K562 (cell line): ENCODE data around the gene TMEM120B. TPM values are rescaled to one million over a fixed set of nuclear protein-coding genes. Genes with fewer than 3 reads are reported as not detected.
A peak's percentile ranks its signal among the peaks of the same experiment; 100 is the strongest.

Source experiments
- ATF3 ChIP-seq, 2 experiments: fragments of 450-650 bp in 1 of 2; sonication (generic) in 1 of 2; formaldehyde crosslinking in 1 of 2; IDR thresholded peaks in 1 of 2; conservative IDR thresholded peaks in 1 of 2; 2 replicates each; pipeline versions ENCODE4 v1.6.1 to v1.8.1; 2016 to 2023; ENCODE audit warnings: mild to moderate bottlenecking in 2 of 2, moderate library complexity in 2 of 2, inconsistent platforms in 1 of 2, missing genetic modification reagents in 1 of 2
- BCL6 ChIP-seq: fragments of 250-450 bp; sonication (Bioruptor Pico); IDR thresholded peaks from 2 replicates; pipeline ENCODE4 v1.4.0; 2020
- CBX2 ChIP-seq: fragments of 200-600 bp; sonication (generic); IDR thresholded peaks from one replicate; pipeline ENCODE4 v1.6.1; 2012; ENCODE audit warnings: mild to moderate bottlenecking, low read length, inconsistent platforms; ENCODE audit not compliant: insufficient read depth, poor library complexity, severe bottlenecking
- ESRRB ChIP-seq: fragments of 250-450 bp; sonication (Bioruptor Pico); IDR thresholded peaks from 2 replicates; pipeline ENCODE4 v1.5.0; 2020; ENCODE audit warnings: mild to moderate bottlenecking, moderate library complexity, borderline replicate concordance
- HDAC2 ChIP-seq: fragments of 450-650 bp; IDR thresholded peaks from 2 replicates; pipeline ENCODE4 v1.6.1; 2016; ENCODE audit warnings: mild to moderate bottlenecking
- JUND ChIP-seq, 2 experiments: IDR thresholded peaks; 2 replicates in 1 of 2; 3 replicates in 1 of 2; pipeline ENCODE4 v1.6.1; 2011; ENCODE audit warnings: borderline replicate concordance in 2 of 2, low read depth in 2 of 2, low read length in 2 of 2, improper control_type of control experiment in 1 of 2, missing biosample characterization in 1 of 2, missing genetic modification characterization in 1 of 2, missing genetic modification reagents in 1 of 2
- MAX ChIP-seq: sonication (generic); formaldehyde crosslinking; IDR thresholded peaks from 2 replicates; pipeline ENCODE4 v1.9.0; 2022; ENCODE audit warnings: mild to moderate bottlenecking, missing genetic modification reagents
- MEF2D ChIP-seq: conservative IDR thresholded peaks from 2 replicates; pipeline ENCODE4 v1.6.1; 2016; ENCODE audit warnings: low read depth, missing genetic modification characterization, missing compliant biosample characterization
- MIER1 ChIP-seq: fragments of 450-650 bp; IDR thresholded peaks from 2 replicates; pipeline ENCODE4 v1.6.1; 2016; ENCODE audit warnings: antibody characterized with exemption, mild to moderate bottlenecking, low read depth
- PKNOX1 ChIP-seq: fragments of 450-650 bp; IDR thresholded peaks from 2 replicates; pipeline ENCODE4 v1.6.1; 2016
- RBM17 ChIP-seq: fragments of 200-400 bp; formaldehyde crosslinking; IDR thresholded peaks from 2 replicates; pipeline ENCODE4 v1.6.1; 2017; ENCODE audit warnings: low read depth, mild to moderate bottlenecking, low read length, borderline replicate concordance
- RFX1 ChIP-seq: fragments of 450-650 bp; IDR thresholded peaks from 2 replicates; pipeline ENCODE4 v1.6.1; 2016; ENCODE audit warnings: mild to moderate bottlenecking, moderate library complexity
- SAP30 ChIP-seq: fragments of 200-600 bp; sonication (generic); IDR thresholded peaks from 2 replicates; pipeline ENCODE4 v1.6.1; 2012; ENCODE audit warnings: borderline replicate concordance, low read depth, mild to moderate bottlenecking, moderate library complexity, low read length, control low read depth, inconsistent platforms; ENCODE audit not compliant: insufficient read depth, poor library complexity, severe bottlenecking
- STAT5A ChIP-seq: IDR thresholded peaks from 2 replicates; pipeline ENCODE4 v1.6.1; 2012; ENCODE audit warnings: low read length, inconsistent platforms, borderline replicate concordance
- TAF7 ChIP-seq: fragments of 450-650 bp; IDR thresholded peaks from 2 replicates; pipeline ENCODE4 v1.6.1; 2016; ENCODE audit warnings: missing genetic modification characterization, missing compliant biosample characterization
- TAF9B ChIP-seq: fragments of 450-650 bp; IDR thresholded peaks from 2 replicates; pipeline ENCODE4 v1.6.1; 2018; ENCODE audit warnings: mild to moderate bottlenecking; ENCODE audit not compliant: partially characterized antibody
- TBL1XR1 ChIP-seq, 2 experiments: IDR thresholded peaks; 2 replicates each; pipeline ENCODE4 v1.6.1; 2012; ENCODE audit warnings: improper control_type of control experiment in 2 of 2, low read length in 2 of 2, mild to moderate bottlenecking in 1 of 2
- TEAD2 ChIP-seq: fragments of 450-650 bp; IDR thresholded peaks from 2 replicates; pipeline ENCODE4 v1.6.1; 2016; ENCODE audit warnings: missing genetic modification characterization, control low read depth, missing compliant biosample characterization
- TRIM24 ChIP-seq, 2 experiments: fragments of 450-650 bp; IDR thresholded peaks; 2 replicates each; pipeline ENCODE4 v1.6.1; 2016
- ZBTB2 ChIP-seq: fragments of 450-650 bp; IDR thresholded peaks from 2 replicates; pipeline ENCODE4 v1.6.1; 2016; ENCODE audit warnings: antibody characterized with exemption
- ZFPM2 ChIP-seq: fragments of 250-450 bp; sonication (Bioruptor Pico); IDR thresholded peaks from 2 replicates; pipeline ENCODE4 v1.5.1; 2022; ENCODE audit warnings: mild to moderate bottlenecking
- ZNF551 ChIP-seq: fragments of 250-450 bp; sonication (Bioruptor Pico); IDR thresholded peaks from 2 replicates; pipeline ENCODE4 v1.5.0; 2021; ENCODE audit warnings: mild to moderate bottlenecking, moderate library complexity
- polyA plus RNA-seq, 8 experiments: library from polyadenylated mRNA; depleted of rRNA in 4 of 8; stranded (reverse) in 5 of 8; unstranded in 3 of 8; fragments of >200 nt; fragmentation: Nextera tagmentation in 2 of 8; fragmentation: Illumina TruSeq in 1 of 8; extraction: Ambion mirVana in 2 of 8; extraction: Trizol in 1 of 8; gene quantifications; 2 replicates each; pipeline versions ENCODE4 v1.2.1 to v1.2.3, GENCODE V29; 2011 to 2014; ENCODE audit warnings: inconsistent platforms in 1 of 8, missing spikeins in 1 of 8
- total RNA-seq, 7 experiments: library from RNA; depleted of rRNA in 6 of 7; stranded (reverse); fragments of >200 nt in 6 of 7; fragmentation: Illumina TruSeq in 2 of 7; extraction: Trizol in 2 of 7; gene quantifications; 2 replicates each; pipeline versions ENCODE4 v1.2.1 to v1.2.3, GENCODE V29; 2011 to 2021; ENCODE audit warnings: low replicate concordance in 1 of 7
- TF ChIP-seq, protein P1 (sequence below): fragments of 450-650 bp; IDR thresholded peaks from 2 replicates; pipeline ENCODE4 v1.7.0; 2016; ENCODE audit warnings: borderline replicate concordance

The TMEM120B gene
- total and polyA plus RNA-seq, 9 of the 15 experiments (the other 6 are each of a cell fraction or from before 2014, with no cell fraction given) = 1.7 to 18.6 (median 7.4) TPM

- no peak; the same call in 1 of the 2 replicates for TF ChIP-seq JUND (IDR thresholded peaks at IDR 0.05; ENCODE audit: borderline replicate concordance, low read depth, low read length)
- TF ChIP-seq JUND (tag; IDR thresholded peaks at IDR 0.05; ENCODE audit: borderline replicate concordance, low read depth, low read length) = peak; percentile 55; the same call in 1 of the 3 replicates
- TF ChIP-seq ZBTB2 = no peak
- TF ChIP-seq TAF7 (tag) = no peak
- TF ChIP-seq STAT5A = no peak
- TF ChIP-seq, protein P1, sequence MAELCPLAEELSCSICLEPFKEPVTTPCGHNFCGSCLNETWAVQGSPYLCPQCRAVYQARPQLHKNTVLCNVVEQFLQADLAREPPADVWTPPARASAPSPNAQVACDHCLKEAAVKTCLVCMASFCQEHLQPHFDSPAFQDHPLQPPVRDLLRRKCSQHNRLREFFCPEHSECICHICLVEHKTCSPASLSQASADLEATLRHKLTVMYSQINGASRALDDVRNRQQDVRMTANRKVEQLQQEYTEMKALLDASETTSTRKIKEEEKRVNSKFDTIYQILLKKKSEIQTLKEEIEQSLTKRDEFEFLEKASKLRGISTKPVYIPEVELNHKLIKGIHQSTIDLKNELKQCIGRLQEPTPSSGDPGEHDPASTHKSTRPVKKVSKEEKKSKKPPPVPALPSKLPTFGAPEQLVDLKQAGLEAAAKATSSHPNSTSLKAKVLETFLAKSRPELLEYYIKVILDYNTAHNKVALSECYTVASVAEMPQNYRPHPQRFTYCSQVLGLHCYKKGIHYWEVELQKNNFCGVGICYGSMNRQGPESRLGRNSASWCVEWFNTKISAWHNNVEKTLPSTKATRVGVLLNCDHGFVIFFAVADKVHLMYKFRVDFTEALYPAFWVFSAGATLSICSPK = no peak
- TF ChIP-seq SAP30 = peak; percentile 37
- TF ChIP-seq PKNOX1 = peak; percentile 83
- TF ChIP-seq HDAC2 = peak; percentile 50; the same call in 1 of the 2 replicates
- 0 out of 2 replicates have a peak, but pooled peaks have one; percentile 43 for TF ChIP-seq ZFPM2 (CRISPR knock-in tag)
- TF ChIP-seq TRIM24 (IDR thresholded peaks at IDR 0.05) = no peak
- no peak for TF ChIP-seq TBL1XR1 (IDR thresholded peaks at IDR 0.05; ENCODE audit: low read length in 2 of 2)
- no peak for TF ChIP-seq BCL6
- no peak for TF ChIP-seq RBM17
- TF ChIP-seq MAX = no peak
- TF ChIP-seq ESRRB (CRISPR knock-in tag) = no peak
- TF ChIP-seq ATF3 (IDR thresholded peaks at IDR 0.05) = peak; percentile 29; the same call in 1 of the 2 replicates
- TF ChIP-seq ATF3 (CRISPR knock-in tag; conservative IDR thresholded peaks at IDR 0.05) = no peak
- no peak for TF ChIP-seq CBX2
- TF ChIP-seq MEF2D (tag) = no peak
- no peak for TF ChIP-seq MIER1
- TF ChIP-seq TAF9B = peak; percentile 18
- TF ChIP-seq TEAD2 = no peak
- no peak for TF ChIP-seq ZNF551 (CRISPR knock-in tag)
- TF ChIP-seq RFX1 = no peak
Observed at GRCh38 chr12:121712190-121712460, 427 bp upstream of the TMEM120B start (continued).
